Neutrophil (primary cell): Measurements from ENCODE around the gene PRODH.
"Not testable (repeated sequence)": the region's sequence is repeated elsewhere in the genome, so short reads cannot be mapped to it uniquely, and the experiment has no call there.

Experiments
- H3K27ac ChIP-seq: fragments of 200-600 bp; sonication (generic); 2 replicates; pipeline ENCODE4 v1.5.1; 2016; ENCODE audit warnings: mild to moderate bottlenecking, moderate library complexity
- H3K27me3 ChIP-seq: fragments of 200-600 bp; sonication (generic); 2 replicates; pipeline ENCODE4 v1.6.0; 2016; ENCODE audit warnings: mild to moderate bottlenecking
- H3K36me3 ChIP-seq: fragments of 200-600 bp; sonication (generic); 2 replicates; pipeline ENCODE4 v1.5.1; 2017
- H3K4me1 ChIP-seq, 2 experiments: fragments of 200-600 bp in 1 of 2; sonication (generic) in 1 of 2; 1 replicate in 1 of 2; 2 replicates in 1 of 2; pipeline versions ENCODE4 v1.5.1 to v1.6.1; 2013 to 2016; ENCODE audit warnings: low read depth in 1 of 2, low read length in 1 of 2, mild to moderate bottlenecking in 1 of 2, moderate library complexity in 1 of 2; ENCODE audit not compliant: control insufficient read depth in 1 of 2, insufficient read depth in 1 of 2
- H3K4me3 ChIP-seq, 2 experiments: fragments of 200-600 bp in 1 of 2; sonication (generic) in 1 of 2; 1 replicate in 1 of 2; 2 replicates in 1 of 2; pipeline ENCODE4 v1.5.1; 2013 to 2016; ENCODE audit warnings: low read depth in 1 of 2, low read length in 1 of 2, mild to moderate bottlenecking in 1 of 2, moderate library complexity in 1 of 2
- H3K9me3 ChIP-seq: fragments of 200-600 bp; sonication (generic); 2 replicates; pipeline ENCODE4 v1.5.1; 2016
- TF ChIP-seq, protein P1 (sequence below): fragments of 200-600 bp; sonication (generic); IDR thresholded peaks from 2 replicates; pipeline ENCODE4 v1.5.1; 2016; ENCODE audit warnings: antibody characterized with exemption

The PRODH gene

DNA sequence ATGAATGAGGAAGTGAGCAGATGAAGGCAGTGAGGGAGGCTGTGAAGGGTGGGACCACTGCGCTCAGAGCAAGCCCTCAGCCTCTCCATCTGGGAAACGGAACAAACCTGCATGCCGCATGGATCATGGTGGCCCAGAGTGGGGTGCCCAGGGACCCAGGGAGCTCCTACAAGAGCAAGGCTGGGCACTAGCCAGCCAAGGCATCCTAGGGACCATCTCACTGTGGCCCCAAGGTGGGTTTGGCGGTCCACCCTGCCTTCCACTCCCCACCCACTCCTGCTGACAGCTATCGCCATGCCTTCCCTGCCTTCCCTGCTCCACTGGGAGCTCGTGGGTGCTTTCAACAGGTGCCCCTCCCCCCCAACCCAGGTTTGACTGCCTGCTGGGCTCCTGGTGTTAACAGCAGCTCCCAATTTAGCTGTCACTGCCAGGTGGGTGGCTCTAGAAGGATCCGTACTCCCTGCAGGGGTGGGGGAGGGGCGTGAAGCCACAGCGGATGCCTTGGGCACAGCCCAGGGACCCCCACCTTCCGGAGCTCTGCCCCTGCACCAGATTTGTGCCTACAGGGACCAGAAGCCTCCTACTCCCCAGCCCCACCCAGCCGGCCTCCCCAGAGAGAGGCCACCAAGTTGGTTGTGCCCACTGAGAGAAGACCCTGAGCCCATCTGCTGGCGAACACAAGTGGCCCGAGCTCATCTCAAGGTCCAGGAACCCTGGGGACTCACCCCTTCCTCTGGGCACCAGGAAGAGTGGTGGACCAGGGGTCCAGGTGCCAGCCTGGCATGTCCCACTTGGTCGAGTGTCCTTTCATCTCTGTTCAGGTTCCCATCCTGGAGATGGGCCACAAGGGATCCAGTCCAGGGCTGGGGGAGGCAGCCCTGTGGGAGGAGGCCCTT, 29.7 kb upstream of the PRODH start:
- H3K27me3 ChIP-seq, result peaks cover 38% of the 10 kb centered on the region
- no peaks in the 10 kb centered on the region for H3K36me3 ChIP-seq
- H3K9me3 ChIP-seq, result no peaks in the 10 kb centered on the region

DNA sequence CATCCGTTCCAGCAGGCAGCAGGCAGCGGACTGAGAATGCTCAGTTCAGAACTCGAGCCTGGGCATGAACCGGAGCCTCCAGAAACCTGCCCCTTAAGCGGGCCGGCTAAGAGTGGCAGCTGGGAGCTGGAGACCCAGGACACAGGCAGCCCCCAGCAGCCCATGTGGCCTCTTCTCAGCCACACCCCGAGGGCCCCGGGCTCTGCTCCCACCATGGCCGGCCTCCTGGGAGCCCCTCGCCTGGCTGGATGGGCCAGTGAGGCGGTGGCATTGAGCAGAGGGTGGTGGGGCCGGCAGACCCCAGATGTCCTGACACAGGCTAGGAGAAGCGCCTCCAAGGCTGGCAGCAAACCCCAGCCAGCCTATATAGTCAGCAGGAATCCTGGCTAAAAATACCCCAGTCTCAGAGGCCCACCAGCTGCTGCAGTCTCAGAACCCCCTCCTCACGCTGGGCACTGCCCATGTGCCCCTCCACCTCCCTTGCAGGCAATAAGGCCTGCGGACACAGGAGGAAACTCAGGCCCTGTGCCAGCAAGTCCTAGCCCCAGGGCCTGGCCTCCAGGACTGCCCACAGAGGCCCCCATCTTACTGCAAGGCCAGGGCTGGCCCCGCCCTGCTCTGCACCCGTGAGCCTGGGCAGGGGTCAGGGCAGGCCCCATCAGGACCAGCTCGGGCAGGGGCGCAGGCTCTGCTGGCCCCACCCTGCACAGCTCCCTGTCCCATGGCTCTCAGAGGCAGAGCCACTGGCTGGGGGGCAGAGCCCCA, 28.6 kb upstream of the PRODH start:
- H3K27me3 ChIP-seq, result peaks cover 27% of the 10 kb centered on the region
- not testable (repeated sequence) for H3K9me3 ChIP-seq, H3K27ac ChIP-seq, H3K4me1 ChIP-seq, H3K4me3 ChIP-seq, H3K36me3 ChIP-seq

More for the DNA sequence above, 29.7 kb upstream of the PRODH start:
- H3K4me1 ChIP-seq, result peaks cover 3% of the 10 kb centered on the region in 2 experiments
- H3K4me3 ChIP-seq, result no peak overlapping the region
- TF ChIP-seq, protein P1, sequence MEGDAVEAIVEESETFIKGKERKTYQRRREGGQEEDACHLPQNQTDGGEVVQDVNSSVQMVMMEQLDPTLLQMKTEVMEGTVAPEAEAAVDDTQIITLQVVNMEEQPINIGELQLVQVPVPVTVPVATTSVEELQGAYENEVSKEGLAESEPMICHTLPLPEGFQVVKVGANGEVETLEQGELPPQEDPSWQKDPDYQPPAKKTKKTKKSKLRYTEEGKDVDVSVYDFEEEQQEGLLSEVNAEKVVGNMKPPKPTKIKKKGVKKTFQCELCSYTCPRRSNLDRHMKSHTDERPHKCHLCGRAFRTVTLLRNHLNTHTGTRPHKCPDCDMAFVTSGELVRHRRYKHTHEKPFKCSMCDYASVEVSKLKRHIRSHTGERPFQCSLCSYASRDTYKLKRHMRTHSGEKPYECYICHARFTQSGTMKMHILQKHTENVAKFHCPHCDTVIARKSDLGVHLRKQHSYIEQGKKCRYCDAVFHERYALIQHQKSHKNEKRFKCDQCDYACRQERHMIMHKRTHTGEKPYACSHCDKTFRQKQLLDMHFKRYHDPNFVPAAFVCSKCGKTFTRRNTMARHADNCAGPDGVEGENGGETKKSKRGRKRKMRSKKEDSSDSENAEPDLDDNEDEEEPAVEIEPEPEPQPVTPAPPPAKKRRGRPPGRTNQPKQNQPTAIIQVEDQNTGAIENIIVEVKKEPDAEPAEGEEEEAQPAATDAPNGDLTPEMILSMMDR, result no peak
- H3K27ac ChIP-seq, result no peak overlapping the region

DNA sequence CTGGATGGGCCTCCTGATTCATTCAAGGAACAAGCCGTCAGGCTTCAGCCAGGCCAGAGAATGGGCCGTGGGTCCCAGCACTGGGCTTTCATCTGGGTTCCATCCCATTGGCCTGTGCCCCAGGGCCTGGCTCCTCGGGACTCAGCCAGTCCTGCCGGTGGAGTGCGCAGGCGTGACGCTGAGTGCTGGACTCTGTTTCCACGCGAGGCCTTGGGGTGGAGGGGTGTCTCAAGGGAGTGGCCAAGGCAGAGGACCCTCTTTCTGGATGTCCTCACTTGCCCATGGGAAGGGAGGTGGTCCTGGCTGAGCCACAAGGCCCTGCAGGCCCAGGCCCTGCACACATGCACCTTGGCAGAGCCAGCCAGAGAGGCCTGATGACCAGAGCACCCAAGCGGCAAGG, 28.0 kb upstream of the PRODH start:
- H3K36me3 ChIP-seq, result not testable (repeated sequence)

DNA sequence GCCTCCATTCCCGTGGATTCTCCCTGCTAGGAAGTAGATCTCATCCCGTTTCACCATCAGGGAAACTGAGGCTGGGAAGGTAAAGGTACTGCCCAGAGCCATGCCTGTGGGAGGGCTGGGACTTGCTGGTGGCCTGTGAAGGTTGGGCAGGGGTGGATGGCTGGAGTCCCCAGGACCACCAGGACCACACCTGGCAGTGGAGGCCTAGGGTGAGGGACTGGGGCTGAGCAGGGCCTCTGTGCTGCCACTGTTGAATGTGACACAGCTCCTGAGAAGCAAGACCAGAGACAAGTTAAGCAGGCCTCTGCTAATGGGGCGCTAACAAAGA, 26.2 kb upstream of the PRODH start:
- TF ChIP-seq, protein P1, result no peak

More for the DNA sequence above, 28.0 kb upstream of the PRODH start:
- H3K4me1 ChIP-seq, H3K27ac ChIP-seq, H3K4me3 ChIP-seq, H3K9me3 ChIP-seq: not testable (repeated sequence)
- H3K27me3 ChIP-seq, result peaks cover 20% of the 10 kb centered on the region

DNA sequence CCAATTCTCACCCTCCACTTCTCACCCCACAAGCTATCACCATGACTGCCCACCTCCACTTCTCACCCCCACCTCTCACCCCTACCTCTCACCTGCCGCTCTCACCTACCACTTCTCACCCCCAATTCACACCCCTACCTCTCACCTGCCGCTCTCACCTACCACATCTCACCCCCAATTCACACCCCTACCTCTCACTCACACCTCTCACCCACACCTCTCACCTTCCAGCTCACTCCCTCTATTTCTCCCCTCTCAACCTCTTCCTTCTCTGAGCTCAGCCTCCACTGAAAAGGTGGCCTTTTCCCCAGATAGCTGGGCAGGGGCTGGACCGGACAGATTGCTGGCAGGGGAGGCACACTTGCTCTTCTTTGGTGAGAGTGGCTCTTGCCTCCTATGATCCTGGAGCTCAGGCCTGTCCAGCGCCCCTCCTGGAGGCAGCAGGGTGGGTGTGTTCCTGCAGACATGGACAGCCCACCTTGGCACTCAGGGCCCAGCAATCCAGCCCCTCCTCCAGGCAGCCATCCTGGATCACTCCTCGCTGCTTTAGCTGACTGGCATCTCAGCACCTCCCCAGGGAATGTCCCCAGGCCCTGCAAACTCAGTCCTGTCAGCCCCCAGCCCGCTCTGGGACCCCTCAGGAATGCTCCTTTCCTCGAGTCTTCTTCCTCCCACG, 25.7 kb upstream of the PRODH start:
- not testable (repeated sequence) for H3K4me3 ChIP-seq, H3K4me1 ChIP-seq, H3K27me3 ChIP-seq, H3K27ac ChIP-seq, H3K9me3 ChIP-seq, H3K36me3 ChIP-seq

More for the DNA sequence above, 26.2 kb upstream of the PRODH start:
- no peaks in the 10 kb centered on the region for H3K4me1 ChIP-seq
- no peaks in the 10 kb centered on the region for H3K36me3 ChIP-seq
- peaks cover 3% of the 10 kb centered on the region for H3K27me3 ChIP-seq
- no peaks in the 10 kb centered on the region for H3K9me3 ChIP-seq
- no peak overlapping the region for H3K27ac ChIP-seq
- H3K4me3 ChIP-seq, result no peak overlapping the region

DNA sequence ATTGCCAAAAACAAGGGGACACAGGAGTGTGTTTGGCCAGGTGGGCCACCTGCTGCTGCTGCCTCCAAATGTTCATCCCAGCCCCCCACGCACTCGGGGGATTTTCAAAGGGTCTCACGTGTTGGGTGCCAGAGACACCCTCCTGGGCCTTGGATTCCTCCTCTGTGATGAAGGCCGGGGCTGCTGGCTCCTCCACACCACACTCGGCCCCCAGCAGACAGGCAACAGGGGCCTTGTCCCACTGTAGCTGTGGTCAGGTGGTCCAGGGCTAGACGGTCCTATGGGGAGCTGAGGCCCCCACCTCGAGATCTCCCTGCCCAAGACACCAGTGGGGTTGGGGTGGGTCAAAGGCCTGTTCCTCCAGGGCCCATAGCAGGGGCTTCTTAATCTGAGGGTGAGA, 25.1 kb upstream of the PRODH start:
- H3K4me1 ChIP-seq, H3K9me3 ChIP-seq, H3K4me3 ChIP-seq, H3K36me3 ChIP-seq, H3K27me3 ChIP-seq, H3K27ac ChIP-seq: not testable (repeated sequence)

DNA sequence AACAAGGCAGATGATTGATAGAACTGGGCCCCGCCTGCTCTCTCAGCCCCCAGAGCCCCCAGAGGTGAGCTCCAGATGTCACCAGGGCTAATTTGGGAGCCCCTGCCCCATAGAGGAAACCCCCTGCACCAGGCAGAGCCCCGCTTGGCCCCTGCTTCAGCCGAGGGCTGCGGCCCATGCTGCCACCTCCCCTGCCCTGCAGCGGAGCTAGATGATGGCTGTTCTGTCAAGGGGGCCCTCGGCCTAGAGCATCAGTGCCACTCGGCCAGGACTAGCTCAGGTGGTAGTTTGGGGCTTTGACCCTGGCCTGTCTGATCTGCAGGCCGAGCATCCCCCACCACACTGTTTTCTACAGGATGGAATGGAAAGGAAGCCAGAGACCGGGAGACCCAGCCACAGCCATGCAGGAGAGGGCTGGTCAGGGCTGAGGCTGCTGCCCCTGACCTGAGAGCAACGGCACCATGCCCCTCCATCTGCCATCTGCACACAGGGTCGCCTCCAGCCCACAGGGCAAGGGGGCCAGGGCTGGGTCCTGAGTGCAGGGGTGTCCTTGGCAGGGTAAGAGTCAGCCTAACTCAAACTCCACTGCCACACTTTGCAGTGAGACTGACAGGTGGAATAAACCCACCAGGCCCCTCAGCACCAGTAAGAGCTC, 24.2 kb upstream of the PRODH start:
- not testable (repeated sequence) for H3K9me3 ChIP-seq, H3K4me3 ChIP-seq, H3K36me3 ChIP-seq, H3K27ac ChIP-seq, H3K4me1 ChIP-seq, H3K27me3 ChIP-seq

DNA sequence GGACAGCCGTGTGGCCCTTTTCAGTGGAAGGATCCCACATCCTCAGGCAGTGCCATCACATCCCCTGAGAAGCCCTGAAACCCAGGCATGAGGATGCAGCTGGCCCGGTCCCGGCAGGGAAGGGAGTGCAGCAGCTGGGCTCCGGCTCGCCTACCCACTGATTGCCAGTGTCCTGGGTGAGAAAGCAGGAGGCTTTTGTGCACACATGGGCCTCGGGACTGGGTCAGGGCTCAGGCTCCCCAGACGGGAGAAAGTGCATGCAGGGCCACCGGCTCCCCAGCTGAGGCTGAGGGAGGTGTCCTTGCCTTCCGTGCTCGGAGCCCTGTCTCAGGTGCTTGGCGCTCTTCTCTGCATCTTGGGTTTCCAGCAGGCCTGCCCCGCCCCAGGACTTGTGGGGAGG, 23.6 kb upstream of the PRODH start:
- not testable (repeated sequence) for H3K4me1 ChIP-seq, H3K9me3 ChIP-seq, H3K27me3 ChIP-seq, H3K4me3 ChIP-seq, H3K36me3 ChIP-seq, H3K27ac ChIP-seq

DNA sequence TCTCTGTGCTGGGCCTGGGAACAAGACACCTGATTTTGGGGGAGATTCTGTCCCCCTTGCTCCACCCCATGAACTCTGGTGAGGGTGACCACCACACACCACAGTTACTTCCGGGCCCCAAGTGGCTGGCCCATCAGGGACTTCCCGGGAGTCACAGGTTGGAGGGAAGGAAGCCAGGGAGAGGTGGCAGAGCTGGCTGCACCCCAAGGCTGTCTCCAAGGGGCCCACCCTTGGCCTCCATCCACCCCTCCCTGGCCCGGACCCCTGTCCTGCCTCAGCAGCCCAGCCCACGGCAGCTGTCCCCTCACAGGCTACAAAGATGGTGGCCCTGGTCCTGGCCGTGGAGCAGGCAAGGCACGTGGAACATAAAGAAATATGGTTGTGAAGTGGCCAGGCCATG, 23.2 kb upstream of the PRODH start:
- H3K9me3 ChIP-seq, H3K27me3 ChIP-seq, H3K36me3 ChIP-seq, H3K27ac ChIP-seq, H3K4me3 ChIP-seq, H3K4me1 ChIP-seq: not testable (repeated sequence)

DNA sequence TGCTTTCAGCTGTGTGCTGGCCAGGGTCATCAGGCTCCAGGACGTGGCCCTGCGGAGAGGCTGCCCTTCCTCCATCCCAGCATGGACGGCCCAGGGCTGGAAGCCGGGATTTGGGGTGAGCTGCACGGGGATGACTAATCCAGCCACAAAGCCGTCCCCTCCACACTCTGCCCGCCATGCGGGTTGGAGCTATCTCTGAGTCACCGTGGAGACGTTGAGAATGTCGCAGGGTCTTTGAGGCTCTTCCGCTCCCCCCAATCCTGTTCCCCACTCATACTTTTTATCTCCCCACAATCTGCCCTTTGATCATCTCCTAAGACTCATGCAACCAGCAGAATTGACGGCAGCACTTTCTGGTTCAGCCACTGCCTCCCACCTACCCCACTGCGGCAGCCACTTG, 22.6 kb upstream of the PRODH start:
- not testable (repeated sequence) for H3K27ac ChIP-seq, H3K36me3 ChIP-seq, H3K27me3 ChIP-seq, H3K4me1 ChIP-seq, H3K9me3 ChIP-seq, H3K4me3 ChIP-seq

DNA sequence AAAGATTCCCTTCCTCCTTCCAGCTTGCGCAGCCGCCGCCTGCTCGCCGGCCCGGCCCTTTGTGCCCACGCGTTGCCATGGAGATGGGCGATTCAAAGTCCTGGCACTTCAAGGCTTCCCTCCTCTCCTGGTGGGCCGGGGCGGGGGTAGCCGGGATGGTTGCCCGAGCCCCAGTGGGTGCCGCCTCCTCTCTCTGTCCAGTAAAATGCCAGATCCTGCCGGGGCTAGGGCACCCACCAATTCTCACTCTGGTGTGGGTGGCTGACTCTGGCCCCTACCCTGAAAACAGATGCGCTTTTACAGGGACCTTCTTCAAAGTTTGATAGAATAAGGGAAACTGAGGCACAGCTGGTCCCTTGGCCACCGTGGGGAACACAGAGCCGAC, 22.2 kb upstream of the PRODH start:
- H3K4me3 ChIP-seq, H3K27me3 ChIP-seq, H3K27ac ChIP-seq, H3K36me3 ChIP-seq, H3K4me1 ChIP-seq, H3K9me3 ChIP-seq: not testable (repeated sequence)
